ENCODE data around the gene ERMP1.
"Not testable (repeated sequence)": the region's sequence is repeated elsewhere in the genome, so short reads cannot be mapped to it uniquely, and the experiment has no call there.

Gene ERMP1

GRCh38 chr9:5832538-5833529, at the start of gene ERMP1:
ERMP1 (minus strand) TSS chr9:5833117; CDS start chr9:5833027, 90 bp downstream.
- peak; percentile 79 to 87 for DNase-seq (ENCODE audit: low read depth in 2 of 2)

- DNase-seq (ENCODE audit: low read depth in 2 of 2), result not testable (repeated sequence)
Measured at GRCh38 chr9:5882244-5883012, 49.5 kb upstream of the ERMP1 start.

DNA sequence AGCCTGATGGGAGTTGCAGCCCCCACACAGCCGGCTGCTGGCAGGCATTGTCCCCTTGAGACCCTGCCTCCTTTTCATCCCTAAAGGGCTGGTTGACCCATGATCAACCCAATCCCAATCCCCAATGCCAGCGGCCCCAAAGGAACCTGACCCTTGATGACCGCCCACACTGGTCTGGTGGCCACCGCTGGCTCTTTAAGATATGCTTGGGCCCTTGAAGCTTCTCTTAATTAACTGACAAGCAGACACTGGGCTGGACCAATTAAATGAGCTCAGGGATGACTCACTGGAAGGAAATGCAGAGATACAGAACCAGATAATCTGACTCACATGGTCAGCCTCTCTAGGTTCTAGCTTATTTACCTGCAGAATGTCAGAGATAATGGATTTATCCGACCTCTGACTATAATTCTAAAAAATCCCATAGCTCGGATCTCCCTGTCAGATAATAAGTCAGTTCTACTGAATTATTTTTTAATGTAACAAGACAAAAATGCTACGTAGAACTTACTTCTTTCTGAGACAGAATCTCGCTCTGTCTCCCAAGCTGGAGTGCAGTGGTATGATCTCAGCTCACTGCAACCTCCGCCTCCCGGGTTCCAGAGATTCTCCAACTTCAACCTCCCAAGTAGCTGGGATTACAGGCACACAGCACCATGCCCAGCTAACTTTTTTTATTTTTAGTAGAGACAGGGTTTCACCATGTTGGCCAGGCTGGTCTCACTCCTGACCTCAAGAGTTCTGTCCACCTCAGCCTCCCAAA, 46.7 kb upstream of the ERMP1 start:
- no peak for DNase-seq (ENCODE audit: low read depth in 2 of 2)

DNA sequence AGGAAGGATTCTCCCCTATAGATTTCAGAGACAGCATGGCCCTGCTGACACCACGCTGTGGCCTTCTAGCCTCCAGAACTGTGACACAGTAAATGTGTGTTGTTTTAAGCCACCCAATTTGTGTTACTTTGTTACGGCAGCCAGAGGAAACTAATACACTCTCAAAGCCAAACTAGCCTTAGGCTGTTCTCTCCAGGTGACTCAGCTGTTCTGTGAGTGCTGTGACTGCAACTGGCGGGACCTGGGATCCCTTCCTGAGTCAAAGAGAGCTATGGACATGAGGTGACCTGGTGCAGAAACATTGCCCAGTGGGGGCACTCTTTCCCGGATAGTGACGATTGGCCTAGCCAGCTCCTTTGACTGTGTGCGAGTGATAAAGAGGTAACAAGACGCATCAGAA, 43.8 kb upstream of the ERMP1 start:
- no peak for DNase-seq (ENCODE audit: low read depth in 2 of 2)

GRCh38 chr9:5876026-5876425, 43.1 kb upstream of the ERMP1 start:
- no peak for DNase-seq (ENCODE audit: low read depth in 2 of 2)

DNA sequence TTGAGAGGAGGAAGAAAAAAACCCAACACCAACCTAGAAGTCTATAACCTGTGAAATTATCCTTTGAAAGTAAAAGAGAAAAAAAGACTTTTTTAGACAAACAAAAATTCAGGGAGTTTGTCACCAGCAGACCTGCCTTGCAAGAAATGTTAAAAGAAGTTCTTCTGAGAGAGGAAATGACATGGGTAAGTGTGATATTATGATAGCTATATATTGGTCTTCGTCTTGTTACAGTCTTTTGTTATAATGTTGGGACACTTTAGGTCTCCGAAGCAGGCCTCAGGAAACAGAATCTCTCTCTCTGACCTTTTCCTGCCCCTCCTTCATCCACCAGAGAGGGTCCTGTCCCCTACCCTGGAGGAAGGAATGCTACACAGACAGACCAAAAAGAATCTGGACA, 41.1 kb upstream of the ERMP1 start:
- no peak for DNase-seq (ENCODE audit: low read depth in 2 of 2)

GRCh38 chr9:5873439-5873838, 40.5 kb upstream of the ERMP1 start:
- no peak for DNase-seq (ENCODE audit: low read depth in 2 of 2)

DNA sequence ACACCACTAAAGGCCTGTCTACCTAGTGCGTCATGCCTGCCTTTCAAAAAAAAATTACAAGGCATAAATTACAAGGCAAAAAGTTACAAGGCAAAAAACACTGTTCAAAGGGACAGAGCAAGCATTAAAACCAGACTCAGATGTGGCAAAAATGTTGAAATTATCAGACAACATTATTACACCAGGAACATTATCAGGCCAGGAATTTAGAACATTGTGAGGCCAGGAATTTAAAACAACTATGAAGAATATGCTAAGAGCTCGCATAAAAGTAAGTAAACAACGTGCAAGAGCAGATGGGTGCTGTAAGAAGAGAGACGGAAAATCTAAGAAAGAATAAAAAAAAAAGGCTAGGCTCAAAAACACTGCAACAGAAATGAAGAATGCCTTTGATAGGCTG, 39.6 kb upstream of the ERMP1 start:
- no peak for DNase-seq (ENCODE audit: low read depth in 2 of 2)

- DNase-seq (ENCODE audit: low read depth in 2 of 2), result no peak
Measured at GRCh38 chr9:5871785-5872184, 38.9 kb upstream of the ERMP1 start.

GRCh38 chr9:5870691-5871090, 37.8 kb upstream of the ERMP1 start:
- no peak for DNase-seq (ENCODE audit: low read depth in 2 of 2)

DNA sequence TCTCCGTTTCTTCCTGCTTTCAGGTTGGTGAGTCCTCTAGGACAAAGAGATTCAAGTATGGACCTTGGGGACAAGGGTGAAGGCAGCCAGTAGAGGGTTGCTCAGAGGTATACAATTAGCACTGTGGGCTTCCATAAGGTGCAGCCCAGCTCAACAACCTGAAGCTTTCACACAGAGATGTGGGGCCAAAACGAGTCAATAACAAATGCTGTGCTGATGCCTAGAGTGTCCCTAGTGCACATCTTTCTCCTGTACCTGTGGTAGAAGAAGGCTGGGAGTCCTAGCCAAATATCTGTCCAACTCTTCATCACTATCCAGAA, 37.1 kb upstream of the ERMP1 start:
- no peak for DNase-seq (ENCODE audit: low read depth in 2 of 2)

- no peak for DNase-seq (ENCODE audit: low read depth in 2 of 2)
Measured at GRCh38 chr9:5869315-5870019, 36.5 kb upstream of the ERMP1 start.

- no peak for DNase-seq (ENCODE audit: low read depth in 2 of 2)
Measured at GRCh38 chr9:5868235-5868634, 35.3 kb upstream of the ERMP1 start.

DNA sequence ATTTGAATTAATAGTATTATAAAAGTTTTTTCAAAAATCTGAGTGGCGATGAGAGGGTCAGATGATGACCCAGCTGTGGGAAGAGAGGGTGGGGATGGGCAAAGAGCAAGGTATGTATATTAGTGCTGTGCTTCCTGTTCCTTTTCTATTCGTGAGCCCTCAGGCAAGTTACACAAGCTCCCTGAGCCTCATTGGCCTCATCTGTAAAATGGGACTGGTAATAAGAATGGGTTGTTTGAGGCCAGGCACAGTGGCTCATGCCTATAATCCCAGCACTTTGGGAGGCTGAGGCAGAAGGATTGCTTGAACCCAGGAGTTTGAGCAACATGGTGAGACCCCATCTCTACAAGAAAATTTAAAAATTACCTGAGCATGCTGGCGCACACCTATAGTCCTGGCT, 33.8 kb upstream of the ERMP1 start:
- no peak for DNase-seq (ENCODE audit: low read depth in 2 of 2)

- DNase-seq (ENCODE audit: low read depth in 2 of 2), result no peak
Measured at GRCh38 chr9:5866272-5866671, 33.4 kb upstream of the ERMP1 start.

- no peak for DNase-seq (ENCODE audit: low read depth in 2 of 2)
Measured at GRCh38 chr9:5864446-5864845, 31.5 kb upstream of the ERMP1 start.

DNA sequence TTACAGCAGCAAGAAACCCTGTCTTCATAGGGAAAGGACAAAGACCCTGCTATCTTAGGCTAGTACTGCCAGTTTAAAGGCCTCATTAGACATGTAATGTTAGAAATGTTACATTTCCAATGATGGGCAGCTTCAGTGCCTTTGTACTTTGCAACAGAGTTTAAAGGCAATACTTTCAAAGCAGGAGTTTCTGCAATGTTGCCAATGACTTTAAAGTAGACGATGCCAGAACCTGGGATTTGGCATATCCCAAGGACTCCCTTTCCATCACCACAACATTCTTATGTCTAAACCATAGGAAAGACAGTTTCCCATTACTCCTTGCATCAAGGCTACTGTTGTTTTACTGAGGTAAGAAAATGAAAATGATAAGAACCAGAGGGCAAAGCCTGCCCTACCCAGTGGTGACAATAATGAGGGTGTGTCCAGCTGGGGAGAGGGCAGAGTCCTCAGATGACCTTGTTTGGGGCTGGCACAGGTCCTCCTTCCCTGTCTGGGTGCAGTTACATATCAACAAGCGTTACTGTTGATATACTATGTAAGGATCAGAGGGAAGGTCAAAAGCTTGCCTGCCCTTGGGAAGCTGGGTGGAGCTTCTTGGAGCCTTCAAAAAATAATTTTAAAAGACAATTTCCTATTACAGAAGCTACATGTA, 30.3 kb upstream of the ERMP1 start:
- no peak for DNase-seq (ENCODE audit: low read depth in 2 of 2)

- no peak for DNase-seq (ENCODE audit: low read depth in 2 of 2)
Measured at GRCh38 chr9:5858833-5859232, 25.9 kb upstream of the ERMP1 start.

DNA sequence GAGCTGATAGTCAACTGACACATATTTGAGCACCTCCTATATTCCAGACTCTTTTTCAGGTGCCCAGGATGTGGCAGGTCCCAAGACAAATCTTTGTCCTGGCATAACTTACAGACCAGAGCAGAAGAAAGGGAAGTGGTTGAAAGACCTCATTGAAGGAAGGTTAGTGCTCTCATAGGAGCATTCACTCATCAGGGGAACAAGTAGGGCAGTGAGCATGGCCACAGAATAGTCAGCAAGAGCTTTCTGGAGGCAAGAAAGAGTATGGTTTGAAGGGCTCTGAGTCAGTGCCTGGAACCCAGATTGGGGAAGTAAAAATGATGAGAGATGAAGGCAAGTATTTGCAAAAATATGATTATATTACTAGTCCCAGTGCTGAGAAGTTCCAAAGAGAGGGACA, 25.0 kb upstream of the ERMP1 start:
- no peak for DNase-seq (ENCODE audit: low read depth in 2 of 2)

DNA sequence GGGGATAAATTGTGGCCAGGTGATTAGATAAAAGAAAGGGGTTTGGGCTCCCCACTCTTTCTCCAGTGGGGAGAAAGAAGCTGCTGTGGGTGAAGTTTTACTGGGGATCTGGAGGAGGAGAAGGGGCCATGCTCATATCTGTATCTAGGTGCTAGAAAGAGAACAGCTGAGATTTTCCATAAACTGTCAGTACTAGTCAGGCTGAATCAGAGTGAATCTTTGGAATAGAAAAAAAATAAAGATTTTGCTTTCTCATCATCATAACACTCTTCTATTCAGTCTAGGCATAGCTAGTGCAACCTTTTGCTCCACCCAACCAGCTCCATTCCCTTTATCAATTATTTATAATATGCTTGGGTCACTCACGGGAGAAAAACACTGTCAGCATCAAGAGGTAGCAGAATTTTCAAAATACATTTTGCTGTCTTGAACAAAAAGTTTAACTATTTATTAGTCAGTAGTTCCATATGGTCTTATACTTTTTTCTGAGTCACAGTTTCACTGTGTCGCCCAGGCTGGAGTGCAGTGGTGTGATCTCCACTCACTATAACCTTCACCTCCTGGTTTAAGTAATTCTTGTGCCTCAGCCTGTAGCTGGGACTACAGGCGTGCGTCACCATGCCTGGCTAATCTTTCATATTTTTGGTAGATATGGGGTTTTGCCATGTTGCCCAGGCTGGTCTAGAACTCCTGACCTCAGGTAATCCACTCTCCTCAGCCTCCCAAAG, 21.3 kb upstream of the ERMP1 start:
- DNase-seq (ENCODE audit: low read depth in 2 of 2), result no peak

Data from stimulated activated CD8-positive, alpha-beta memory T cell treated with anti-CD3 and anti-CD28 coated beads, Interleukin-7, amount 100 ng/mL, for 1 hour (primary cell).